SH-SY5Y (cell line): Measurements from ENCODE around the gene TMEM150C.

Source experiments
- GATA2 ChIP-seq: IDR thresholded peaks from 2 replicates; pipeline ENCODE4 v1.6.1; 2011; ENCODE audit warnings: mild to moderate bottlenecking, low read depth, low read length
- GATA3 ChIP-seq: IDR thresholded peaks from 2 replicates; pipeline ENCODE4 v1.6.1; 2011; ENCODE audit warnings: low read depth, mild to moderate bottlenecking, low read length, moderate library complexity

DNA sequence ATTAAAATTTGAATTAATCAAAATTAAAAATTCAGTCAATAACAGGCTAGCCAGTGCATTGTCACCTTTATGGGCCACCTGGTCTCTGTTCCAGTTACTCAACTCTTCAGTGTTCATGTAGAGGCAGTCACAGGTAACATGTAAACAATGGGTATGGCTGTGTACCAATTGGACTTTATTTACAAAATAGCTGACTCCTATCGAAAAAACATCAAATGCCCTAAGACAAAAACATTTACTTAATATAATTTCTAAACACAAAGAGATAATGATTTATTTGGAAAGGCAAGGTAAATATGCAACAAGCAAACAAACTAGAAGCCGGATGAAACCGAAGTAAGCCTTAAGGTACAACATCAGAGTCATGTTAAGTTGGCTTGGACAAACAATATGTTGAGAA lies 8.8 kb downstream of the TMEM150C start:
- no peak for TF ChIP-seq GATA2
- TF ChIP-seq GATA3, result no peak
